ENCODE results near the gene RSPO1.
"Not testable (repeated sequence)": the region's sequence is repeated elsewhere in the genome, so short reads cannot be mapped to it uniquely, and the experiment has no call there.

RSPO1 gene

GRCh38 chr1:37634244-37634991 is at the start of gene RSPO1:
Gene RSPO1, minus strand, starts transcription at chr1:37634892. Its CDS starts 5,231 bp downstream, at chr1:37629661.
- no peak for ATAC-seq
- no peak for DNase-seq

GRCh38 chr1:37684182-37684581 is 49.5 kb upstream of the RSPO1 start:
- DNase-seq, ATAC-seq: not testable (repeated sequence)

- ATAC-seq (no peak), DNase-seq (peak; percentile 82)
Measured at GRCh38 chr1:37682334-37682987, 47.8 kb upstream of the RSPO1 start.

- ATAC-seq (no peak), DNase-seq (no peak)
Measured at GRCh38 chr1:37680933-37681332, 46.2 kb upstream of the RSPO1 start.

- DNase-seq = no peak
- ATAC-seq = no peak
Measured at GRCh38 chr1:37677808-37678207, 43.1 kb upstream of the RSPO1 start.

GRCh38 chr1:37677143-37677439 is 42.4 kb upstream of the RSPO1 start:
- ATAC-seq = no peak

GRCh38 chr1:37676281-37677142 is 41.8 kb upstream of the RSPO1 start:
- DNase-seq = no peak
- ATAC-seq = no peak

More at GRCh38 chr1:37677143-37677439, 42.4 kb upstream of the RSPO1 start:
- DNase-seq = no peak

- DNase-seq (peak; percentile 53), ATAC-seq (peak; percentile 78)
Measured at GRCh38 chr1:37673920-37674319, 39.2 kb upstream of the RSPO1 start.

GRCh38 chr1:37672136-37672870 is 37.6 kb upstream of the RSPO1 start:
- ATAC-seq (no peak), DNase-seq (no peak)

GRCh38 chr1:37671261-37671660 is 36.6 kb upstream of the RSPO1 start:
- no peak for ATAC-seq
- no peak for DNase-seq

GRCh38 chr1:37670133-37670532 is 35.4 kb upstream of the RSPO1 start:
- DNase-seq = no peak
- ATAC-seq = no peak

GRCh38 chr1:37667023-37667671 is 32.5 kb upstream of the RSPO1 start:
- ATAC-seq = no peak
- DNase-seq = no peak

GRCh38 chr1:37666241-37666867 is 31.7 kb upstream of the RSPO1 start:
- ATAC-seq (no peak), DNase-seq (no peak)

GRCh38 chr1:37663426-37664000 is 28.8 kb upstream of the RSPO1 start:
- ATAC-seq (no peak), DNase-seq (no peak)

GRCh38 chr1:37662031-37662755 is 27.5 kb upstream of the RSPO1 start:
- ATAC-seq = no peak

GRCh38 chr1:37661401-37661800 is 26.7 kb upstream of the RSPO1 start:
- DNase-seq = no peak
- ATAC-seq = no peak

More at GRCh38 chr1:37662031-37662755, 27.5 kb upstream of the RSPO1 start:
- no peak for DNase-seq

- DNase-seq (no peak), ATAC-seq (no peak)
Measured at GRCh38 chr1:37660664-37661063, 26.0 kb upstream of the RSPO1 start.

- DNase-seq (no peak), ATAC-seq (no peak)
Measured at GRCh38 chr1:37658486-37658885, 23.8 kb upstream of the RSPO1 start.

- DNase-seq = no peak
- no peak for ATAC-seq
Measured at GRCh38 chr1:37657620-37658412, 23.1 kb upstream of the RSPO1 start.
